Stimulated activated memory B cell treated with anti-CD40 and anti-IgM and Interleukin-4, amounts not matched to agents 10 μg/mL and 1 μg/mL and 100 μg/mL, for 72 hours (primary cell): ENCODE measurements around the gene GRK6.

Experiments used
- ATAC-seq: fragments of 150-1000 bp; cut with Tn5 transposase; 2 replicates; pipeline ENCODE4 v1.10.0; 2021
- H3K27ac Mint-ChIP-seq: one replicate; pipeline ENCODE4 v1.8.0; 2022; ENCODE audit warnings: mild to moderate bottlenecking, mixed read lengths
- H3K27me3 Mint-ChIP-seq: one replicate; pipeline ENCODE4 v1.8.0; 2022; ENCODE audit warnings: mixed read lengths
- H3K36me3 Mint-ChIP-seq: one replicate; pipeline ENCODE4 v1.8.0; 2022; ENCODE audit warnings: mixed read lengths
- H3K4me1 Mint-ChIP-seq: one replicate; pipeline ENCODE4 v1.8.0; 2022; ENCODE audit warnings: mixed read lengths
- H3K4me3 Mint-ChIP-seq: one replicate; pipeline ENCODE4 v1.8.0; 2022; ENCODE audit warnings: mild to moderate bottlenecking, moderate library complexity, mixed read lengths
- H3K9me3 Mint-ChIP-seq: one replicate; pipeline ENCODE4 v1.8.0; 2022; ENCODE audit warnings: mixed read lengths

GRK6 gene

GRCh38 chr5:177447611-177448243 is 21.3 kb downstream of the GRK6 start:
- ATAC-seq, result no peak
- Mint-ChIP-seq H3K27ac (peak overlapping the region; percentile 24), H3K4me3 (peak overlapping the region; percentile 52), H3K27me3 (no peaks in the 10 kb centered on the region), H3K4me1 (peaks cover 54% of the 10 kb centered on the region), H3K9me3 (no peaks in the 10 kb centered on the region), H3K36me3 (no peaks in the 10 kb centered on the region)

- Mint-ChIP-seq H3K9me3 (no peaks in the 10 kb centered on the region), H3K4me1 (peaks cover 60% of the 10 kb centered on the region), H3K4me3 (peak overlapping the region; percentile 52), H3K36me3 (no peaks in the 10 kb centered on the region), H3K27ac (peak overlapping the region; percentile 13), H3K27me3 (no peaks in the 10 kb centered on the region)
- no peak for ATAC-seq
Observed at GRCh38 chr5:177448244-177448950, 21.9 kb downstream of the GRK6 start.

DNA sequence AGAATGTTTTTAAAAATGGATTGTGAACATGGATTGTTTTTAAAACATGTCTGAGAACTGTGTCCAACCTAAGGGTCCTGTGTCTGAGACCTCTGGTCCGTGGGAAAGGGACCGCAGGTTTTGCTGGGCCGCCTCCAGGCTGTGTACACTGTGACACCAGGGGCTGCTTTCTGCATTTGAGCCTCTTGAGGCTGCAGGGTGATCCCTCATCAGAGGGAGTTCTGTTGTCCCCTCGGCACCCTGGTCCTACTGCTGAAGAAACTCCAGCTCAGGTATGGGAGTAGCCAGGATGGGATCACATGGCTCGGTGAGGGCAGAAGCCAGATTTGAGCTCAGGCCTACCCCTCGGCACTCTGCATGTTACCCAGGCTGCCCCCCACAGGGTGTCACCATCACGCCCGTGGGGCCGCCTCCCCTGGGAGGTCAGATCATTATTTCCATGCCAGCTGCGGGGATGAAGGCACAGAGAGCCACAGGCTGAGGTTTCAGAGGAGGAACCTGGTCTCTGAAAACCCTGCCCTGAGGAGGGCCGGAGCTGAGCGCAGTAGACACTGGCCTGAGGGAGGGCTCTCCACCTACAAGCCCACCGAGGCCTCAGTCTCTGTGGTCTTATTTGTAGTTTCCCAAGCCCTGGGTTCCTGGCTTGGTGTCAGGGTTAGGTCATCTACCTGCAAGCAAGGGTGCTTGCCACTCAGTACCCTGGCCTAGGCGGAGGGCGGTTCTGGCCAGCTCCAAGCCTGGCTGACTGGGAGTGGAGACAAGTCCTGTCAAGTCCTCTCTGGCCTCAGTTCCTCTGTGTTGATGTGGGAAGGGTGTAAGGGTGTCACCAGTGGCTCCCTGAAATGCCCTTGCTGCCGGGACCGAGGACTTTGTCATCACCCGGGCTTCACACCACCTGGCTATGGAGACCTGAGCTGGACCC is 22.9 kb downstream of the GRK6 start:
- peaks cover 61% of the 10 kb centered on the region for H3K4me1 Mint-ChIP-seq
- no peak overlapping the region for H3K27ac Mint-ChIP-seq
- no peak overlapping the region for H3K4me3 Mint-ChIP-seq
- H3K36me3 Mint-ChIP-seq, result no peaks in the 10 kb centered on the region
- ATAC-seq, result no peak
- H3K9me3 Mint-ChIP-seq, result no peaks in the 10 kb centered on the region
- H3K27me3 Mint-ChIP-seq, result no peaks in the 10 kb centered on the region

GRCh38 chr5:177450667-177451424 is 24.4 kb downstream of the GRK6 start:
- no peaks in the 10 kb centered on the region for H3K36me3 Mint-ChIP-seq
- peaks cover 46% of the 10 kb centered on the region for H3K4me1 Mint-ChIP-seq
- no peaks in the 10 kb centered on the region for H3K27me3 Mint-ChIP-seq
- no peaks in the 10 kb centered on the region for H3K9me3 Mint-ChIP-seq
- no peak for ATAC-seq
- no peak overlapping the region for H3K27ac Mint-ChIP-seq
- no peak overlapping the region for H3K4me3 Mint-ChIP-seq

GRCh38 chr5:177452688-177453638 is 26.5 kb downstream of the GRK6 start:
- no peak overlapping the region for H3K4me3 Mint-ChIP-seq
- H3K27ac Mint-ChIP-seq, result peak overlapping the region; percentile 80
- H3K27me3 Mint-ChIP-seq, result no peaks in the 10 kb centered on the region

GRCh38 chr5:177453852-177454396 is 27.4 kb downstream of the GRK6 start:
- peak overlapping the region; percentile 80 for H3K27ac Mint-ChIP-seq
- no peaks in the 10 kb centered on the region for H3K36me3 Mint-ChIP-seq
- no peaks in the 10 kb centered on the region for H3K27me3 Mint-ChIP-seq
- H3K4me3 Mint-ChIP-seq, result peak overlapping the region; percentile 89
- ATAC-seq, result peak; percentile 21
- no peaks in the 10 kb centered on the region for H3K9me3 Mint-ChIP-seq
- peaks cover 46% of the 10 kb centered on the region for H3K4me1 Mint-ChIP-seq

More at GRCh38 chr5:177452688-177453638, 26.5 kb downstream of the GRK6 start:
- ATAC-seq, result no peak
- H3K4me1 Mint-ChIP-seq, result peaks cover 55% of the 10 kb centered on the region
- no peaks in the 10 kb centered on the region for H3K36me3 Mint-ChIP-seq
- H3K9me3 Mint-ChIP-seq, result no peaks in the 10 kb centered on the region

- Mint-ChIP-seq H3K4me1 (peaks cover 40% of the 10 kb centered on the region), H3K36me3 (no peaks in the 10 kb centered on the region), H3K4me3 (peak overlapping the region; percentile 89), H3K27ac (peak overlapping the region; percentile 80), H3K27me3 (no peaks in the 10 kb centered on the region), H3K9me3 (no peaks in the 10 kb centered on the region)
- peak; percentile 76 for ATAC-seq
Observed at GRCh38 chr5:177454397-177455035, 28.0 kb downstream of the GRK6 start.

- no peaks in the 10 kb centered on the region for H3K9me3 Mint-ChIP-seq
- H3K27me3 Mint-ChIP-seq, result no peaks in the 10 kb centered on the region
- ATAC-seq, result peak; percentile 81
- peaks cover 39% of the 10 kb centered on the region for H3K4me1 Mint-ChIP-seq
- no peaks in the 10 kb centered on the region for H3K36me3 Mint-ChIP-seq
- peak overlapping the region; percentile 73 for H3K27ac Mint-ChIP-seq
- peak overlapping the region; percentile 89 for H3K4me3 Mint-ChIP-seq
Observed at GRCh38 chr5:177455036-177455660, 28.7 kb downstream of the GRK6 start.

- peak overlapping the region; percentile 73 for H3K27ac Mint-ChIP-seq
- no peaks in the 10 kb centered on the region for H3K27me3 Mint-ChIP-seq
- no peaks in the 10 kb centered on the region for H3K36me3 Mint-ChIP-seq
- peak; percentile 61 for ATAC-seq
- peaks cover 39% of the 10 kb centered on the region for H3K4me1 Mint-ChIP-seq
- peak overlapping the region; percentile 89 for H3K4me3 Mint-ChIP-seq
- no peaks in the 10 kb centered on the region for H3K9me3 Mint-ChIP-seq
Observed at GRCh38 chr5:177455661-177456590, 29.4 kb downstream of the GRK6 start.

GRCh38 chr5:177456591-177456964 is 30.1 kb downstream of the GRK6 start:
- peaks cover 39% of the 10 kb centered on the region for H3K4me1 Mint-ChIP-seq
- peak overlapping the region; percentile 73 for H3K27ac Mint-ChIP-seq
- H3K4me3 Mint-ChIP-seq, result no peak overlapping the region
- ATAC-seq, result no peak
- H3K27me3 Mint-ChIP-seq, result peaks cover 6% of the 10 kb centered on the region
- H3K9me3 Mint-ChIP-seq, result no peaks in the 10 kb centered on the region
- H3K36me3 Mint-ChIP-seq, result no peaks in the 10 kb centered on the region

DNA sequence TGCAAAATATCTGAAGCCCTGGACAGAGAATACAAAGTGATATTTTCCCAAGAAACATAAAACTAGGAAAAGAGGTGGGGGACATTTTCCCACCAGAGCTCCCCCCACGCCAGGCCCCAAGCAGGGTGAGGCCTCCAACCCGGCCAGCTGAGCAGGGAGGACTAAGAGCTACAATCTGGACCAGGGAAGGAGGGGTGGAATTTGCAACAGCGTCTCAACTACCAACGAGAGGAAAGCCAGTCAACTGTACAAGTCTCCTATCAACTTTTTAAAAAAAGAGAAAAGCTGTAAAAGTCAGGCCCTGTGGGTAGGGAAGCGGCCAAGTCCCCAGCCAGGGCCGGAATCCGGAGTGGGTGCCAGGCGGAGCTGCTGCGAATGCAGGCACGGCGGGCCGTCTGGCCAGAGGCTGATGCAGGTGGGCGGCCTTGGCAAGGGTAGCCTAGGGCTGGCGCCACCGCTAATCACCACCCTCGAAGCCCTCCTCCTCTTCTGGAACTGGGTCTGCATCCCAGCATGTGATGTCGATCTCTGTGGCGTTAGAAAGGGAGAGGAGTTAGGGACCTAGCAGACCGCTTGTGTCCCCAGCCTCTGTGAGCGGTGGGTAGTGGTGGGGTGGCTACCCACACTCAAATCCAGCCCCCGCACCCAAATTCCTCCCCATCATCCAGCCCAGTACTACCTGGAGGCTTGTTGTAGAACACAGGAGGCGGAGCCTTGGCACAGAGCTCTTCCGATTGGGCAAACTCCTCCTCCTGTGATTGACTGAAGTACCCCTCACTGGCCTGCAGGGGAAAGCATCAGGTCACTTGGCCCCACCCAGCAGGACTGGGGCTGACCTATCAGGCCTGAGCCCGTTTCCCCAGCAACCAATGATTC is 30.7 kb downstream of the GRK6 start:
- Mint-ChIP-seq H3K9me3 (no peaks in the 10 kb centered on the region), H3K27me3 (peaks cover 9% of the 10 kb centered on the region), H3K4me1 (peaks cover 37% of the 10 kb centered on the region), H3K36me3 (no peaks in the 10 kb centered on the region), H3K27ac (peak overlapping the region; percentile 73), H3K4me3 (no peak overlapping the region)
- peak; percentile 15 for ATAC-seq
